Endothelial cell of hepatic sinusoid (primary cell): ENCODE measurements around the gene DES.

ENCODE experiments used
- in situ Hi-C: cut with HindIII; loops from 2 replicates; pipeline ENCODE4 v1.10.0; 2017; ENCODE audit warnings: low sequenced_read_pairs

Gene DES

DNA sequence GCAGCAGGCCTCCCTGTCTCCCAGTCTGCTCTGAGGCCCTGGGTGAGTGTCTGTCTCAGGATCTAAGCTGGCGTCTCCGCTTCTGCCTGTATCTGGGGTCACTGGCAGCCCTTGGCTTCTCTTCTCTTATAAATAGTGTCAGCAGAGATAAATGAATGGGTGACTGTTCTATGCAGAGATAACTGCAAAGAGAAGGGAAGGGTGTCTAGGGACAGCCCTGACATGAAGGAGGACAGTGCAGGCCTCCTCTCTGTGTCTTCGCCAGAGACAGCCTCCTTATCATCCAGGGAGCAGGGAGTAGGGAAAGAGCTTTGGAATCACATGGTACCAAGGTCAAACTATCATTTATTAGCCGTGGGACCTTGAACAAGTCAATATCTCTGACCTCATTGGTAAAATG, 52.3 kb downstream of the DES start:
- in situ Hi-C loops: loop anchor here (5.0 kb wide), 1 partner anchor 37 kb away; no protein-coding TSS in a partner anchor

DNA sequence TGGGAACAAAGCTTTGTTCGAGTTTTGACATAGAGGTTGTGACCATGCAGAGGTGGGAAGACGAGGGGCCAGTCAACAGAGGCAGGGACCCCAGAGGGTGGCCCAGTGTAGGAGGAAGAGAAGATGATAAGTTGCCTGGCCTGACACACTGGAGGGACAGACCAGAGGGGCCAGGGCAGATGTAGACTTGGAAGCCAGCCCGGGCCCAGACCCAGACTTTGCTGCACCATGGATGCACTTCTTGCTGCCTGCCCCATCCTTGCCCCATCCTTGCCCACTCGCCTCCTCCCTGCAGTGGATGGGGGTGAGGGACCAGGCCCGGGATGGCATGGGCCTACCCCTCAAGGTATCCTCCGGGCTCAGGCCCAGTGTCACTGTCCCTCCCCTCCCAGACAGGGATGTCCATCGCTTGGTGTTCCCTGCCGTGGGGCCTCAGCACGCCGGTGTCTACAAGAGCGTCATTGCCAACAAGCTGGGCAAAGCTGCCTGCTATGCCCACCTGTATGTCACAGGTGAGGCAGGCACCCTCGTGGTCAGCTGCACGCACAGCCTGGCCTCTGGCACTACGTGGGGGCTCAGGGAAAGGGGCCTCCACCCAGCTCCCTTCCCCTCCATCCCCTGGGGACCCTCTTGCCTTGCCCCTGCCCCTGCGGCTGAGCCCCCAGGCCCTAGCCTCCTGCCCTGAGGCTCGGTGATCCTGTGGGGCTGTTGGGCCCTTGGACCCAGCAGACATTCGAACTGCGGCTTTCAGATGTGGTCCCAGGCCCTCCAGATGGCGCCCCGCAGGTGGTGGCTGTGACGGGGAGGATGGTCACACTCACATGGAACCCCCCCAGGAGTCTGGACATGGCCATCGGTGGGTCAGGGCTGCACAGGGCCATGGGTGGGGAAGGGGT, 53.5 kb downstream of the DES start:
- in situ Hi-C loops: loop anchor here (5.0 kb wide), 1 partner anchor 36 kb away; no protein-coding TSS in a partner anchor

DNA sequence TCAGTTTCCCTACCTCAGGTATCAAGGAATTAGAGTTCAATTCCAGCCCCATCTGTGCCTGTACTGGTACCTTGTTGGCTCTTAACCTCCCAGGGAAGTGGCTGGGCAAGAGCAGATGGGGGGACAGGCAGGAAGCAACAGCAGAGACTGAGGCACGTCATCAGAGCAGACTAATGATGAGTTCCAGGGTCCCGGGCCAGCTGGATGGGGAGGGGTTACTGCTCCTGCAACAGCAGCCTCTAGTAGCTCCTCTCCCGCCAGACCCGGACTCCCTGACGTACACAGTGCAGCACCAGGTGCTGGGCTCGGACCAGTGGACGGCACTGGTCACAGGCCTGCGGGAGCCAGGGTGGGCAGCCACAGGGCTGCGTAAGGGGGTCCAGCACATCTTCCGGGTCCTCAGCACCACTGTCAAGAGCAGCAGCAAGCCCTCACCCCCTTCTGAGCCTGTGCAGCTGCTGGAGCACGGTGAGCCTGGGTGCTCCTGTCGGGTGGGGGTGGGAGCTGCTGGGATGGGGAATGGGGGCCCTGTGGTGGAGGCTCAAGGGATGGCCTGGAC, 54.5 kb downstream of the DES start:
- in situ Hi-C loops: loop anchor here (5.0 kb wide), 1 partner anchor 35 kb away; no protein-coding TSS in a partner anchor

DNA sequence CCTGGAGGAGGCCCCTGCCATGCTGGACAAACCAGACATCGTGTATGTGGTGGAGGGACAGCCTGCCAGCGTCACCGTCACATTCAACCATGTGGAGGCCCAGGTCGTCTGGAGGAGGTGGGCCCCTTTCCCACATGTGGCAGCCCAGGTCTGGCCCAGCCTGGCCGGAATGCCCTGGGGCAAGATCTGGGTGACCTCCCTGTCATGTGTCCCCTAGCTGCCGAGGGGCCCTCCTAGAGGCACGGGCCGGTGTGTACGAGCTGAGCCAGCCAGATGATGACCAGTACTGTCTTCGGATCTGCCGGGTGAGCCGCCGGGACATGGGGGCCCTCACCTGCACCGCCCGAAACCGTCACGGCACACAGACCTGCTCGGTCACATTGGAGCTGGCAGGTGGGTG, 55.3 kb downstream of the DES start:
- in situ Hi-C loops: loop anchor here (5.0 kb wide), 1 partner anchor 34 kb away; no protein-coding TSS in a partner anchor

DNA sequence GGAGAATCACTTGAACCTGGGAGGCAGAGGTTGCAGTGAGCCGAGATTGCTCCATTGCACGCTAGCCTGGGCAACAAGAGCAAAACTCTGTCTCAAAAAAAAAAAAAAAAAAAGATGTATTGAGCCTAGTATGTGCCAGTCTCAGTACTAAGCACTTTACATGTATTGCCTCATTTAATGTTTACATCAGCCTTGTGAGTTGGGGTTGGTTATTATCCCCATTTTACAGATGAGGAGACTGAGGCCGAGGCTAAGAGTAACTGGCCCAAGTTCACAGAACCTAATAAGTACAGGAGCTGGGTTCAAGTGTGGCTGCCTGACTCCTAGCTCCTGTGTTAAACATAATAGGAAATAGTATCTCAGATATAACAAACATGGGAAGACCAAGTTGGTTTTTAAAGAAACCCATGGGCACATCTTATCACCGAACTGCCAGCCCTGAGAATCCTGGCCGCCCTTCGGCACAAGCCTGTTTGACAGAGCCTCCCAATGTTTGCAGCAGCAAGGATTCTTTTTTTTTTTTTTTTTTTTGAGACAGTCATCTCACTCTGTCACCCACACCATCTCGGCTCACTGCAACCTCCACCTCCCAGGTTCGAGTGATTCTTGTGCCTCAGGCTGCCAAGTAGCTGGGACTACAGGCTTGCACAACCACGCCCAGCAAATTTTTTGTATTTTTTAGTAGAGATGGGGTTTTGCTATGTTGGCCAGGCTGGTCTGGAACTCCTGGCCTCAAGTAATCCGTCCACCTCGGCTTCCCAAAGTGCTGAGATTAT, 56.3 kb downstream of the DES start:
- in situ Hi-C loops: loop anchor here (5.0 kb wide), 1 partner anchor 33 kb away; no protein-coding TSS in a partner anchor

DNA sequence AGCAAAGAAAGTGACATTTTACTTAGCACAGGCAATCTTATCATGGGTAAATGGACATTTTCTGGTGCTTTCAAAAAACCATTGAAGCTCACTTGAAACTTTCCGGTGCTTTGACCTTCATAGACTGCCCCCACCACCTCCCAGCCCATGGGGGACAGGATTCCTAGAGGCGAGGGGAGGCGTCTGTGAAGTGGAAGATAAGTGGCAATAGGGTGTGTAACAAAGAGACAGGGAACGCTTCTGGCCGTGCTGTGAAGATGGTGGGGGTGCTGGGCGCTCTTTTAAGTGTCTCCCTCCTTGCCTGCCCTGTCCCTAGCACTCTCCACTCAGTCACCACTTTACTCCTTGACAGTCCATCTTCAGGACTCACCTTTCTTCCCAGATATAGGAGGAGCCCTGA, 57.1 kb downstream of the DES start:
- in situ Hi-C loops: no loop called here

DNA sequence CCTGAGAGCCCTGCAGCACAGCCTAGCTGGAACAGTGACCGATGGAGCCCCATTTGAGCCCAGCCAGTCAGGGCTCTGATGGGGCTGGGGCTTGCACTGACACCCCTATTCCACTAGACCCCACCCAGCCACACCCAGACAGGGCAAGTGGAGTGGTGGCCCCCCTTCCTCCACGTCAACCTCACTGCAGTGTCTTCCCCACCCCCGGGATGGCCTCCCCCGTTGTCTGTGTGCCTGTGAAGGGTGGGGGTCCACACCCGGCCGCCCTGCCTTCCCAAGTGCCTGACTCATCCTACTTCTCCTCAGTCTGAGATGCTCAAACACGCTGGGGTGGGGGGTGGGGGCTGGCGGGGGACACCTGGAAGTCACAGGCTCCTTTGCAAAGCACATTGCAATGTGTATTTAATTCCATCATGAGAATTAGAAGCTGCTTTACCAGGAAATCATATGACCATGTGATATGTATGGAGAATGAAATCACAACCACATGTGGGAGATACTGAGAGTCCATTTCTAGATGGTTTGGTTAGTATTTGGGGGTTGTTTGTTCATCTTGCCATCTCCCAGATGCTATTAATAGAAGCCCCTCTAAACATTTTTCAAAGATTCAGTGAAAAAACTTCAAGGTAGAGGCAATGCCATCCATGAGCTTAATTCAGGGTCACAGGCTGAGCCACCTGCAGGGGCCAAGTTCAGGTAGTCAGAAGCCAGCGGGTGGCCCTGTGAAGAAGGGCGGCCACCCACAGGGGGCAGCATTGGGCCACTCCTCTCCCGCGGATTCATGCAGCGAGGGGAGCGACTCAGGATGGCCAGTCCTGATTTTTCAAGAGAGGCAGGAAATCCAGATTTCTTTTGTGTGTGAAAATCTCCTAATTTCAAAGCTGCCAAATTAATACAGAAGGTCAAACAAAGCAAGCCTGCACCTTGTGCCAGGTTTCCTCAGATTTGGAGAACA, 57.8 kb downstream of the DES start:
- in situ Hi-C loops: no loop called here
